Fibroblast of lung (primary cell): ENCODE data around the gene EFEMP1. TPM values are rescaled to one million over a fixed set of nuclear protein-coding genes. Genes with fewer than 3 reads are reported as not detected.
A peak's percentile ranks its signal among the peaks of the same experiment; 100 is the strongest.

Source experiments
- DNase-seq, 2 donors: peaks; one replicate each; pipeline versions ENCODE4 v3.0.0 to v3.0.0-alpha.2; 2010; ENCODE audit warnings: low read depth in 2 of 2
- H2AFZ ChIP-seq: 2 replicates; pipeline ENCODE4 v1.5.1; 2012; ENCODE audit warnings: low read length, control low read depth, inconsistent platforms
- H3K27ac ChIP-seq: 2 replicates; pipeline ENCODE4 v1.5.1; 2011; ENCODE audit warnings: low read length, control low read depth; ENCODE audit not compliant: insufficient read depth
- H3K27me3 ChIP-seq: 2 replicates; pipeline ENCODE4 v1.5.1; 2011; ENCODE audit warnings: mild to moderate bottlenecking, low read length; ENCODE audit not compliant: control insufficient read depth, insufficient read depth
- H3K36me3 ChIP-seq: 2 replicates; pipeline ENCODE4 v1.5.1; 2011; ENCODE audit warnings: low read length; ENCODE audit not compliant: control insufficient read depth, insufficient read depth
- H3K4me1 ChIP-seq: 2 replicates; pipeline ENCODE4 v1.5.1; 2011; ENCODE audit warnings: low read length; ENCODE audit not compliant: control insufficient read depth, insufficient read depth; ENCODE audit errors: extremely low read depth
- H3K4me2 ChIP-seq: 2 replicates; pipeline ENCODE4 v1.5.1; 2011; ENCODE audit warnings: low read length, control low read depth; ENCODE audit not compliant: insufficient read depth; ENCODE audit errors: extremely low read depth
- H3K4me3 ChIP-seq, 4 experiments: fragments of 200-600 bp in 1 of 4; sonication (generic) in 1 of 4; replicated peaks in 1 of 4; 2 replicates each; pipeline ENCODE4 v1.5.1; 2011 to 2016; ENCODE audit warnings: low read length in 4 of 4, low read depth in 3 of 4, mild to moderate bottlenecking in 3 of 4, control low read depth in 2 of 4, inconsistent platforms in 1 of 4, mixed read lengths in 1 of 4; ENCODE audit not compliant: insufficient read depth in 1 of 4; ENCODE audit errors: control extremely low read depth in 1 of 4
- H3K79me2 ChIP-seq: 2 replicates; pipeline ENCODE4 v1.5.1; 2012; ENCODE audit warnings: mild to moderate bottlenecking, low read length, inconsistent platforms; ENCODE audit not compliant: control insufficient read depth, insufficient read depth
- H3K9ac ChIP-seq: 2 replicates; pipeline ENCODE4 v1.5.1; 2011; ENCODE audit warnings: mild to moderate bottlenecking, low read length, control low read depth; ENCODE audit not compliant: insufficient read depth
- H3K9me3 ChIP-seq: 2 replicates; pipeline ENCODE4 v1.5.1; 2012; ENCODE audit warnings: low read depth, low read length; ENCODE audit not compliant: control insufficient read depth, insufficient read depth
- H4K20me1 ChIP-seq: 2 replicates; pipeline ENCODE4 v1.5.1; 2011; ENCODE audit warnings: low read length; ENCODE audit not compliant: control insufficient read depth, insufficient read depth; ENCODE audit errors: extremely low read depth
- CTCF ChIP-seq, 2 donors: IDR thresholded peaks in 1 of 2; conservative IDR thresholded peaks in 1 of 2; 1 replicate in 1 of 2; 2 replicates in 1 of 2; pipeline ENCODE4 v1.5.1; 2011 to 2012; ENCODE audit warnings: low read length in 2 of 2, control low read depth in 1 of 2, inconsistent platforms in 1 of 2, low read depth in 1 of 2, mild to moderate bottlenecking in 1 of 2
- EZH2 ChIP-seq: IDR thresholded peaks from 2 replicates; pipeline ENCODE4 v1.5.1; 2012; ENCODE audit warnings: low read length, control low read depth, mild to moderate bottlenecking; ENCODE audit errors: missing control alignments
- polyA plus RNA-seq, 2 donors: library from polyadenylated mRNA; depleted of rRNA in 1 of 2; stranded (reverse) in 1 of 2; unstranded in 1 of 2; fragments of >200 nt; gene quantifications; 2 replicates each; pipeline ENCODE4 v1.2.1, GENCODE V29; 2011 to 2012; ENCODE audit warnings: missing spikeins in 1 of 2
- total RNA-seq: library from RNA; depleted of rRNA; stranded (reverse); fragments of >200 nt; gene quantifications from 2 replicates; pipeline ENCODE4 v1.2.1, GENCODE V29; 2014

EFEMP1 gene
- total and polyA plus RNA-seq, 2 donors (not counting 1 experiment from before 2014, with no cell fraction given), result 467 to 724 TPM

- Histone ChIP-seq H3K36me3 (no peaks in the 10 kb centered on the region), H3K27me3 (no peaks in the 10 kb centered on the region), H3K4me1 (peaks cover 9% of the 10 kb centered on the region), H2AFZ (no peak overlapping the region), H3K4me2 (no peak overlapping the region), H3K4me3 (no peak overlapping the region), H4K20me1 (no peaks in the 10 kb centered on the region), H3K79me2 (no peaks in the 10 kb centered on the region), H3K9ac (no peak overlapping the region), H3K9me3 (no peaks in the 10 kb centered on the region), H3K27ac (no peak overlapping the region)
- TF ChIP-seq EZH2, result no peak
- no peak for TF ChIP-seq CTCF (conservative IDR thresholded peaks at IDR 0.05 in 1 of 2, IDR thresholded peaks at IDR 0.05 in 1 of 2; ENCODE audit: low read depth in 1 of 2, low read length in 2 of 2)
- DNase-seq, result no peak
Measured at GRCh38 chr2:55896633-55897032, 26.9 kb downstream of the EFEMP1 start.

- Histone ChIP-seq H3K27me3 (no peaks in the 10 kb centered on the region), H2AFZ (no peak overlapping the region), H3K4me2 (no peak overlapping the region), H3K4me1 (no peaks in the 10 kb centered on the region), H3K9me3 (no peaks in the 10 kb centered on the region), H4K20me1 (no peaks in the 10 kb centered on the region), H3K36me3 (no peaks in the 10 kb centered on the region), H3K9ac (no peak overlapping the region), H3K79me2 (no peaks in the 10 kb centered on the region), H3K27ac (no peak overlapping the region), H3K4me3 (no peak overlapping the region)
- no peak for DNase-seq
- TF ChIP-seq EZH2 (no peak), CTCF (conservative IDR thresholded peaks at IDR 0.05 in 1 of 2, IDR thresholded peaks at IDR 0.05 in 1 of 2; ENCODE audit: low read depth in 1 of 2, low read length in 2 of 2) (no peak)
Measured at GRCh38 chr2:55894720-55895119, 28.9 kb downstream of the EFEMP1 start.

DNA sequence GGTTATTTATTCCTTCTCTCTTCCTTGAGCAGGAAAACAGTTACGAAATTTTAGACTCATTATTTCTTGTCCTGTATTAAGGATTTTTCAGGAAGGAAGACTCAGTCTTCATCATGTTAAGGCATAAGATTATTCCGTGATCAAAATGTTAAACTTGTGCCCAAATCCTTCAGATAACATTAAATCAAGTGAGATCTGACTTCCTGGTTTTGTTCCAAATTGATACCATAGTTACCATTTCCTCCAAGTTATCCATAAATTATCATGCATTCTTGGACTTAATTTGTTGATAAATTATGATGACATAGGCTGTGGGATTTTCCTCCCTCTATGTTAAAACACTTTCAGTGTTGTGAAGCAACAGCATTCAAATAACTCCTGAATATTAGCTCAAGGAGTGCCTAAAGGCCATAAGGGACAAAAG is 31.9 kb downstream of the EFEMP1 start:
- DNase-seq, result peak; percentile 33 to 66
- TF ChIP-seq EZH2, result no peak
- TF ChIP-seq CTCF (conservative IDR thresholded peaks at IDR 0.05 in 1 of 2, IDR thresholded peaks at IDR 0.05 in 1 of 2; ENCODE audit: low read depth in 1 of 2, low read length in 2 of 2), result no peak
- Histone ChIP-seq H3K27me3 (no peaks in the 10 kb centered on the region), H3K4me3 (no peak overlapping the region), H4K20me1 (no peaks in the 10 kb centered on the region), H3K9me3 (no peaks in the 10 kb centered on the region), H3K79me2 (no peaks in the 10 kb centered on the region), H3K27ac (no peak overlapping the region), H3K4me2 (no peak overlapping the region), H3K36me3 (no peaks in the 10 kb centered on the region), H2AFZ (no peak overlapping the region), H3K4me1 (peaks cover 13% of the 10 kb centered on the region), H3K9ac (no peak overlapping the region)
